ENCODE results near the gene TPM4.

The TPM4 gene

DNA sequence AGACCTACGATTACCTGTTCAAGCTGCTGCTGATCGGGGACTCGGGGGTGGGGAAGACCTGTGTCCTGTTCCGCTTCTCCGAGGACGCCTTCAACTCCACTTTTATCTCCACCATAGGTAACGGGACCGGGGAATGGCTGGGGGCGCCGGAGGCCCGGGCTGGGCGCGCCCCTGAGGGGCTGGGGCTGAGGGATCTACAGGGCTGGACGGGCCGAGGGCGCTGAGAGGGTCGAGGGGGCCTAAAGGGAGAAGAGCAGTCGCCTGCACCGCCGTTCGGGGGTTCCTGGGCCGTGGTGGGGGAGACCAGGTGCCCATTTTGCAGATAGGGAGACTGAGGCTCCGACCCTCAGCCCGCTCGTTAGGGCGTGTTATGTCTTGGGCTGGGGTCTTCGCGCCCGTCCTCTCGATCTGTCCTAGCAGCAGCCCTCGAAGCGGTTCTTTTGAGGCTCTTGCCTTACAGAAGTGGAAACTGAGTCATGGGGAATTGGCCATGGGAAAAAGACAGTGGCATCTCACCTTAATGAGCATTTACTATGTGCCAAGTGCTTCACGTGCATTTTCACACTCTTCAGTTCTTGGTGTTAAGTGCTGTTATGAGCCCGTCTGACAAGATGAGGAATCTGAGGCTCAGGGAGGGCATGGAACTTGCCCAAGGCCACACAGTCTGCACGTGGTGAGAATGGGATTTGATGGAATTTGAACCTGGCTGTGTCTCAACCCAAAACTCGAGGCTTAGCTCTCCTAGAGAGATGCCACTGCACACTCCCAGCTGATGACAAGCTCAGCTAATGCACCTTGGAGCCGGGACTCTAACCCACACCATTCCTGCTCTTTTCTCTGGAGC lies 35.8 kb downstream of the TPM4 start:
- POLR2A ChIA-PET = interaction anchor here (0.9 to 1.8 kb wide), 2 partner anchors 12 to 17 kb away, joined by 3 to 4 read pairs; no protein-coding TSS in a partner anchor
- CTCF ChIA-PET = interaction anchor here (1.1 to 2.7 kb wide), 11 partner anchors 8 to 70 kb away, joined by 3 to 18 read pairs (median 6); partner anchors contain the start of gene HSH2D
- TF ChIP-seq, protein P1, sequence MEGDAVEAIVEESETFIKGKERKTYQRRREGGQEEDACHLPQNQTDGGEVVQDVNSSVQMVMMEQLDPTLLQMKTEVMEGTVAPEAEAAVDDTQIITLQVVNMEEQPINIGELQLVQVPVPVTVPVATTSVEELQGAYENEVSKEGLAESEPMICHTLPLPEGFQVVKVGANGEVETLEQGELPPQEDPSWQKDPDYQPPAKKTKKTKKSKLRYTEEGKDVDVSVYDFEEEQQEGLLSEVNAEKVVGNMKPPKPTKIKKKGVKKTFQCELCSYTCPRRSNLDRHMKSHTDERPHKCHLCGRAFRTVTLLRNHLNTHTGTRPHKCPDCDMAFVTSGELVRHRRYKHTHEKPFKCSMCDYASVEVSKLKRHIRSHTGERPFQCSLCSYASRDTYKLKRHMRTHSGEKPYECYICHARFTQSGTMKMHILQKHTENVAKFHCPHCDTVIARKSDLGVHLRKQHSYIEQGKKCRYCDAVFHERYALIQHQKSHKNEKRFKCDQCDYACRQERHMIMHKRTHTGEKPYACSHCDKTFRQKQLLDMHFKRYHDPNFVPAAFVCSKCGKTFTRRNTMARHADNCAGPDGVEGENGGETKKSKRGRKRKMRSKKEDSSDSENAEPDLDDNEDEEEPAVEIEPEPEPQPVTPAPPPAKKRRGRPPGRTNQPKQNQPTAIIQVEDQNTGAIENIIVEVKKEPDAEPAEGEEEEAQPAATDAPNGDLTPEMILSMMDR (IDR thresholded peaks at IDR 0.05; ENCODE audit: control extremely low read depth, extremely low read depth, low read depth, missing control alignments) = no peak
- no peak for DNase-seq (ENCODE audit: extremely low spot score)

DNA sequence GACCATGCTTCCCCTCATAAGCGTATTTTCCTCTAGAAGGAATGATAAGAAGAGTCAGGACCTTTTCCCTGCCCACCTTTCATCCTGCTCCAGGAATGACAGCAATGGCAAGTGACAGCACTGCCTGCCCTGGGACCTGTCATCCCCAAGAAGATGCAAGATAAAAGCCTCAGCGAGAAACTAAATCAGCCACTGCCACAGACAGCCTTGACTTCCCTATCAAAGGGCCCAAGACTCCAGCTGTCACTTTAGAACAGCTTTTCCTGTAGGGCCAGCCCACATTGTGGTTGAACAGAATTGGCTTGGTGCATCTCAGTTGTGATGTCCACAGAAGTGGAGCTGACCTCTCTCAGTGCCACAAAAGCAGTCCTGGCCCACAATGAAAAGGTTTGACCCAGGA lies 36.5 kb downstream of the TPM4 start:
- ChIA-PET POLR2A (no interaction called here), CTCF (interaction anchor here (1.1 to 2.0 kb wide), 6 partner anchors 21 to 71 kb away, joined by 3 to 6 read pairs (median 4); no protein-coding TSS in a partner anchor)
- TF ChIP-seq, protein P1 (IDR thresholded peaks at IDR 0.05; ENCODE audit: control extremely low read depth, extremely low read depth, low read depth, missing control alignments) = no peak
- DNase-seq (ENCODE audit: extremely low spot score) = no peak

DNA sequence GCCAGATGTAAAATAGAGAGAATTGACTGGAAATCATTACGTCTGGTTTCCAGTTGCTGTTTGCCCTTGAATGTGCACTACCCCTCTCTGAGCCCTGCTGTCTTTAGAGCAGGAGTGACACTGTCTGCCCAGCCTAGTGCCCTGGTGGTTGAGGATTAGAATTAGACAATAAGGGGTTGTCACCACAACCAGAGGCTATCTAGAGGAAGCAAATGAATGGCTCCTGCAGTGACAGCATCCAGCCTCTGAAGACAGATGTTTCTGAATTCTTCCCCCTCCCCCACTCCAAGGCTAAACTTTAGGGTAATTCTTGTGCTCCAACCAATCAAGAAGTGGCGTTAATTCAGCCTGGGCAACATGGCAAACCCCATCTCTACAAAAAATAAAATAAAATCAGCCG lies 37.4 kb downstream of the TPM4 start:
- CTCF ChIA-PET = interaction anchor here (1.3 to 2.0 kb wide), 4 partner anchors 22 to 67 kb away, joined by 3 to 6 read pairs (median 4); no protein-coding TSS in a partner anchor
- POLR2A ChIA-PET = no interaction called here
- no peak for DNase-seq (ENCODE audit: extremely low spot score)
- TF ChIP-seq, protein P1 (IDR thresholded peaks at IDR 0.05; ENCODE audit: control extremely low read depth, extremely low read depth, low read depth, missing control alignments) = no peak

DNA sequence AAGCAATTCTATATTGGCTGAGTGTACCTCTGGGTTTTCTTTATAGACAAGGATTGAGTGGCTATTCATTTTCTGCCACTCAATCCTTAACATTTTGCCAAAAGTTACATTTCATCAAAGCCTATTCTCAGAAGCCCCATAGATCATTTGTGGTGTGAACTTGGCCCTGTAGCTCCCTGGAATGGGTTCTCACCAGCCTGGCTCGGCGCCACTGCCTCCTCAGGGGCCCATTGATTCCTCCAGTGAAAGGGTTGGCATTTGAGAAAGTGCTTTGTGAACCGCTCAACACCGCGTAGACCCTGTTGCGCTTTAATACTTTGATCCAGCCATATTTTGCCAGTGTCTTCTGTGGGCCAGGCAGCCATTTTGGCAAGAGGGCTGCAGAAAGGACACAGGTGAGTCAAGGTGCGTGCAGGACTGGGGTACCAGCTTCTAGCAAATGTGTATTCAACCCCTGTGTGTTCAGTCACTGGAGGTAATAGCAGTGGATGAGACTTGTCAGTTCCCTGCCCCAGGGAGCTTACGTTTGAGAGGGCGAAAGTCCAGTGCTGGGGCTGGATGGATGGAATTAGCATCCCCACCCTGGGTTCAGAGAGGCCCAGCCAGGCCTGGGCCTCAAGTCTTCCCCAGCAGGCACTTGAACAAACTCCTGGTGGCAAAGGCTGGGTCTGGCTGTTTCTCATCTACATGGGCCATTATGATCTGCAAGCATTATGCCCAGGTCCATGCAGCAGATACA lies 39.2 kb downstream of the TPM4 start:
- TF ChIP-seq, protein P1 (IDR thresholded peaks at IDR 0.05; ENCODE audit: control extremely low read depth, extremely low read depth, low read depth, missing control alignments) = no peak
- ChIA-PET CTCF (interaction anchor here (1.2 to 2.5 kb wide), 3 partner anchors 26 to 67 kb away, joined by 3 to 7 read pairs (median 3); no protein-coding TSS in a partner anchor), POLR2A (interaction anchor here (0.7 kb wide), 1 partner anchor 32 kb away, joined by 5 read pairs; no protein-coding TSS in a partner anchor)
- no peak for DNase-seq (ENCODE audit: extremely low spot score)

DNA sequence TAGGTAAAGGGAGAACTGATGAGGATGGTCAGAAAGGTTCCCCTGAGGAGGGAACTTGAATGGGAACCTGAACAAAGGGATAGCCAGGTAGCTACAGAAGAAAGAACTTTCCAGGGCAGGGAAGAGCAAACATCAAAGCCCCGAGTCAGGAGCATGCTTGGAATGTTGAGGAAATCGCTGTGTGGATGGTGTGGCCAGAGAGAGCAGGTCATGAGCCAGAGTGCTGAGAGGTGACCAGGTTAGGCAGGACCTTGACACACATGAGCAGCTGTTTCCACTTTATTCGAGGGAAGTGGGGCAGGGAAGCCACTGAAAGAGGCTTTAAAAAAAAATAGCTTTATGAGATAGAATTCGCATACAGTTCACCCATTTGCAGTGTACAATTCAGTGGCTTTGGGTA lies 39.8 kb downstream of the TPM4 start:
- ChIA-PET POLR2A (no interaction called here), CTCF (interaction anchor here (1.4 to 3.1 kb wide), 3 partner anchors 25 to 69 kb away, joined by 3 to 16 read pairs (median 7); partner anchors contain the start of gene FAM32A)
- DNase-seq (ENCODE audit: extremely low spot score) = no peak
- TF ChIP-seq, protein P1 (IDR thresholded peaks at IDR 0.05; ENCODE audit: control extremely low read depth, extremely low read depth, low read depth, missing control alignments) = no peak

DNA sequence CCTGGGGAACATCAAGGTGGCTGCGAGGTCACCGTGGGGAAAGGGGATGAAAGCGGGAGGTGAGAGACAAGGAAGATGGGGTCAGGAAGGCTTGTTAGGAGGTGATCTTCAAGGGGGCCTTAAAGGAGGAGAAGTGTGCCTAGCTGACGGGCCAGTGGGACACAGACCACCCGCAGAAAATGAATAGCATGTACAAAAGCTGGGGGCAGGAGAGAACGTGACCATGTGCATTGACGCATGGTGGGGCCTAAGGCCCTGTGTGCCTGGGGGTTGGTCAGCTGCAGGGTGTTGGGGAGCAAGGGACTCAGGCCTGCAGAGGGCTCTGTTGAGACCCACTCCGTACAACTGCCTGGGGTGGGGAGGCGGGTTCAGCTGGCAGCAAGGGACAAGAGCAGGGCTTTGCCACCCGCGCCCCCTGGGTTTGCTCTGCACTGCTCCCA lies 41.3 kb downstream of the TPM4 start:
- CTCF ChIA-PET = interaction anchor here (0.6 to 3.1 kb wide), 18 partner anchors 11 to 67 kb away, joined by 3 to 16 read pairs (median 3); partner anchors contain the start of genes FAM32A and HSH2D
- POLR2A ChIA-PET = interaction anchor here (0.6 to 1.5 kb wide), 6 partner anchors 28 to 726 kb away, joined by 3 to 11 read pairs (median 4); partner anchors contain the start of gene FAM32A
- TF ChIP-seq, protein P1 (IDR thresholded peaks at IDR 0.05; ENCODE audit: control extremely low read depth, extremely low read depth, low read depth, missing control alignments) = peak; percentile 68
- DNase-seq (ENCODE audit: extremely low spot score) = peak; percentile 73
